H9 (cell line): ENCODE data around the gene FCN2. TPM values are rescaled to one million over a fixed set of nuclear protein-coding genes. Genes with fewer than 3 reads are reported as not detected.

Source experiments
- DNase-seq: peaks from one replicate; pipeline ENCODE4 v3.0.0-alpha.2; 2017
- H2AFZ ChIP-seq: one replicate; pipeline ENCODE4 v1.6.1; 2013; ENCODE audit warnings: mild to moderate bottlenecking, low read length, control low read depth, moderate library complexity
- H2AK5ac ChIP-seq: 2 replicates; pipeline ENCODE4 v1.6.1; 2013; ENCODE audit warnings: low read length, control low read depth, mixed read lengths; ENCODE audit not compliant: insufficient read length
- H2BK120ac ChIP-seq: one replicate; pipeline ENCODE4 v1.6.1; 2013; ENCODE audit warnings: low read depth, mild to moderate bottlenecking, low read length, control low read depth, inconsistent platforms; ENCODE audit not compliant: poor library complexity, severe bottlenecking
- H2BK12ac ChIP-seq: 2 replicates; pipeline ENCODE4 v1.6.1; 2013; ENCODE audit warnings: low read length, control low read depth, mixed read lengths, low read depth; ENCODE audit not compliant: insufficient read length
- H2BK15ac ChIP-seq: 2 replicates; pipeline ENCODE4 v1.6.1; 2013; ENCODE audit warnings: low read depth, low read length, control low read depth
- H2BK20ac ChIP-seq: one replicate; pipeline ENCODE4 v1.6.1; 2013; ENCODE audit warnings: low read depth, mild to moderate bottlenecking, low read length, control low read depth, inconsistent platforms; ENCODE audit not compliant: poor library complexity, severe bottlenecking
- H2BK5ac ChIP-seq: 2 replicates; pipeline ENCODE4 v1.6.1; 2013; ENCODE audit warnings: low read length, control low read depth, mixed read lengths; ENCODE audit not compliant: insufficient read length
- H3K14ac ChIP-seq: 2 replicates; pipeline ENCODE4 v1.6.1; 2013; ENCODE audit warnings: low read length, control low read depth; ENCODE audit not compliant: insufficient read depth
- H3K18ac ChIP-seq: 2 replicates; pipeline ENCODE4 v1.6.1; 2013; ENCODE audit warnings: low read depth, mild to moderate bottlenecking, mixed read lengths, low read length, control low read depth; ENCODE audit not compliant: insufficient read length
- H3K23ac ChIP-seq: 2 replicates; pipeline ENCODE4 v1.6.1; 2013; ENCODE audit warnings: low read length, control low read depth, mixed read lengths, low read depth; ENCODE audit not compliant: insufficient read length
- H3K23me2 ChIP-seq: 2 replicates; pipeline ENCODE4 v1.6.1; 2013; ENCODE audit warnings: low read depth, mild to moderate bottlenecking, mixed read lengths, low read length, control low read depth; ENCODE audit not compliant: insufficient read length, poor library complexity, severe bottlenecking
- H3K27ac ChIP-seq: 2 replicates; pipeline ENCODE4 v1.5.1; 2013; ENCODE audit warnings: low read length, control low read depth, mixed read lengths, low read depth; ENCODE audit not compliant: insufficient read length
- H3K27me3 ChIP-seq: 2 replicates; pipeline ENCODE4 v1.6.1; 2013; ENCODE audit warnings: low read length, control low read depth, inconsistent platforms; ENCODE audit not compliant: insufficient read depth
- H3K4ac ChIP-seq: 2 replicates; pipeline ENCODE4 v1.6.1; 2013; ENCODE audit warnings: low read depth, mild to moderate bottlenecking, control low read depth, inconsistent platforms, low read length, moderate library complexity
- H3K4me1 ChIP-seq: 2 replicates; pipeline ENCODE4 v1.6.1; 2013; ENCODE audit warnings: low read length, control low read depth, inconsistent platforms; ENCODE audit not compliant: insufficient read depth
- H3K4me2 ChIP-seq: 2 replicates; pipeline ENCODE4 v1.6.1; 2013; ENCODE audit warnings: low read length, control low read depth, mixed read lengths; ENCODE audit not compliant: insufficient read length, insufficient read depth
- H3K56ac ChIP-seq: 2 replicates; pipeline ENCODE4 v1.6.1; 2013; ENCODE audit warnings: low read depth, mild to moderate bottlenecking, mixed read lengths, low read length, control low read depth; ENCODE audit not compliant: insufficient read length
- H3K79me1 ChIP-seq: 2 replicates; pipeline ENCODE4 v1.6.1; 2013; ENCODE audit warnings: low read depth, mild to moderate bottlenecking, moderate library complexity, low read length, control low read depth, inconsistent platforms; ENCODE audit not compliant: insufficient read depth, poor library complexity, severe bottlenecking
- H3K79me2 ChIP-seq: 2 replicates; pipeline ENCODE4 v1.6.1; 2013; ENCODE audit warnings: low read length, control low read depth, inconsistent platforms; ENCODE audit not compliant: insufficient read depth
- H3K9ac ChIP-seq: 2 replicates; pipeline ENCODE4 v1.6.1; 2013; ENCODE audit warnings: low read length, control low read depth, mixed read lengths; ENCODE audit not compliant: insufficient read length; ENCODE audit errors: extremely low read depth
- H3K9me3 ChIP-seq: one replicate; pipeline ENCODE4 v1.6.1; 2013; ENCODE audit warnings: low read depth, low read length, inconsistent platforms; ENCODE audit not compliant: control insufficient read depth
- H3T11ph ChIP-seq: one replicate; pipeline ENCODE4 v1.6.1; 2013; ENCODE audit warnings: mild to moderate bottlenecking, low read length, control low read depth, inconsistent platforms
- H4K20me1 ChIP-seq: one replicate; pipeline ENCODE4 v1.6.1; 2013; ENCODE audit not compliant: control insufficient read depth, insufficient read length, insufficient read depth
- H4K5ac ChIP-seq: 2 replicates; pipeline ENCODE4 v1.6.1; 2013; ENCODE audit warnings: low read depth, mild to moderate bottlenecking, mixed read lengths, low read length, control low read depth; ENCODE audit not compliant: insufficient read length
- H4K8ac ChIP-seq: replicated peaks from 2 replicates; pipeline ENCODE4 v1.6.1; 2013; ENCODE audit warnings: low read length, control low read depth, mixed read lengths, low read depth; ENCODE audit not compliant: insufficient read length
- H4K91ac ChIP-seq: 2 replicates; pipeline ENCODE4 v1.6.1; 2013; ENCODE audit warnings: low read depth, mild to moderate bottlenecking, moderate library complexity, mixed read lengths, low read length, control low read depth; ENCODE audit not compliant: insufficient read length
- H3K27ac Mint-ChIP-seq, 3 experiments: 2 replicates in 2 of 3; 3 replicates in 1 of 3; pipeline ENCODE4 v1.8.0; 2020 to 2021; ENCODE audit warnings: mixed read lengths in 3 of 3, mild to moderate bottlenecking in 1 of 3, moderate library complexity in 1 of 3
- H3K27me3 Mint-ChIP-seq: 2 replicates; pipeline ENCODE4 v1.8.0; 2021; ENCODE audit warnings: low read depth, mild to moderate bottlenecking, moderate library complexity, mixed read lengths
- H3K36me3 Mint-ChIP-seq, 3 experiments: 2 replicates in 2 of 3; 3 replicates in 1 of 3; pipeline ENCODE4 v1.8.0; 2020 to 2021; ENCODE audit warnings: low read depth in 3 of 3, mixed read lengths in 3 of 3; ENCODE audit not compliant: insufficient read depth in 1 of 3
- H3K4me1 Mint-ChIP-seq, 2 experiments: 2 replicates each; pipeline ENCODE4 v1.8.0; 2020; ENCODE audit warnings: mixed read lengths in 2 of 2
- H3K4me3 Mint-ChIP-seq, 2 experiments: 2 replicates in 1 of 2; 3 replicates in 1 of 2; pipeline ENCODE4 v1.8.0; 2020 to 2021; ENCODE audit warnings: mild to moderate bottlenecking in 2 of 2, mixed read lengths in 2 of 2, moderate library complexity in 1 of 2
- H3K9me3 Mint-ChIP-seq, 2 experiments: 2 replicates in 1 of 2; 3 replicates in 1 of 2; pipeline ENCODE4 v1.8.0; 2020; ENCODE audit warnings: mild to moderate bottlenecking in 2 of 2, mixed read lengths in 2 of 2, moderate library complexity in 1 of 2
- WGBS: extraction: QIAGEN DNeasy Blood & Tissue Kit; methylation state at CpG from one replicate; pipeline ENCODE4 v1.1.7; 2013; ENCODE audit warnings: missing lambda C conversion rate, low lambda C conversion rate, mixed read lengths; ENCODE audit not compliant: insufficient read length; ENCODE audit errors: extremely low coverage; 5-methylcytosine and 5-hydroxymethylcytosine counted together
- total RNA-seq: library from RNA; stranded (reverse); gene quantifications from 2 replicates; pipeline ENCODE4 v1.2.1, GENCODE V29; 2021
- TF ChIP-seq, protein P1 (sequence below): fragments of 200-600 bp; sonication (generic); conservative IDR thresholded peaks from 3 replicates; pipeline ENCODE4 v1.8.0; 2021; ENCODE audit warnings: antibody characterized with exemption, mild to moderate bottlenecking

Gene FCN2
- total RNA-seq, 1 experiment from 2014 or later = not detected

GRCh38 chr9:134863941-134864820 lies 16.4 kb upstream of the FCN2 start:
- no peak overlapping the region for H2BK15ac ChIP-seq
- 0 out of 7 replicates have a peak overlapping the region, but pooled peaks of 1 of the 3 experiments have one; percentile 36 for H3K27ac Mint-ChIP-seq
- H3K79me1 ChIP-seq = no peaks in the 10 kb centered on the region
- no peak overlapping the region for H3K4me2 ChIP-seq
- H3K4me3 Mint-ChIP-seq = no peak overlapping the region
- H3K9me3 Mint-ChIP-seq = peaks cover 3 to 8% of the 10 kb centered on the region in 2 experiments; a peak in 4 of 5 replicates
- no peaks in the 10 kb centered on the region for H3K4me1 ChIP-seq
- no peaks in the 10 kb centered on the region for H3K9me3 ChIP-seq
- no peak overlapping the region for H2BK20ac ChIP-seq
- no peak overlapping the region for H2BK5ac ChIP-seq
- H3K36me3 Mint-ChIP-seq = peaks cover 2 to 5% (median 4%) of the 10 kb centered on the region in 3 experiments; a peak in 4 of 7 replicates
- no peak overlapping the region for H2BK12ac ChIP-seq
- H3K27me3 Mint-ChIP-seq = peaks cover 1% of the 10 kb centered on the region; the same call in 1 of the 2 replicates
- no peak overlapping the region for H2BK120ac ChIP-seq
- no peak overlapping the region for H2AFZ ChIP-seq
- no peak overlapping the region for H3K56ac ChIP-seq
- H4K20me1 ChIP-seq = no peaks in the 10 kb centered on the region
- no peak overlapping the region; the same call in 1 of the 2 replicates for H3K14ac ChIP-seq
- H3K27me3 ChIP-seq = no peaks in the 10 kb centered on the region
- no peaks in the 10 kb centered on the region for H3K4me1 Mint-ChIP-seq
- H3K18ac ChIP-seq = no peak overlapping the region
- no peak overlapping the region for H3T11ph ChIP-seq
- H4K8ac ChIP-seq = no peak overlapping the region
- no peak overlapping the region for H3K23ac ChIP-seq
- H3K23me2 ChIP-seq = no peaks in the 10 kb centered on the region
- no peak overlapping the region for H3K4ac ChIP-seq
- TF ChIP-seq, protein P1, sequence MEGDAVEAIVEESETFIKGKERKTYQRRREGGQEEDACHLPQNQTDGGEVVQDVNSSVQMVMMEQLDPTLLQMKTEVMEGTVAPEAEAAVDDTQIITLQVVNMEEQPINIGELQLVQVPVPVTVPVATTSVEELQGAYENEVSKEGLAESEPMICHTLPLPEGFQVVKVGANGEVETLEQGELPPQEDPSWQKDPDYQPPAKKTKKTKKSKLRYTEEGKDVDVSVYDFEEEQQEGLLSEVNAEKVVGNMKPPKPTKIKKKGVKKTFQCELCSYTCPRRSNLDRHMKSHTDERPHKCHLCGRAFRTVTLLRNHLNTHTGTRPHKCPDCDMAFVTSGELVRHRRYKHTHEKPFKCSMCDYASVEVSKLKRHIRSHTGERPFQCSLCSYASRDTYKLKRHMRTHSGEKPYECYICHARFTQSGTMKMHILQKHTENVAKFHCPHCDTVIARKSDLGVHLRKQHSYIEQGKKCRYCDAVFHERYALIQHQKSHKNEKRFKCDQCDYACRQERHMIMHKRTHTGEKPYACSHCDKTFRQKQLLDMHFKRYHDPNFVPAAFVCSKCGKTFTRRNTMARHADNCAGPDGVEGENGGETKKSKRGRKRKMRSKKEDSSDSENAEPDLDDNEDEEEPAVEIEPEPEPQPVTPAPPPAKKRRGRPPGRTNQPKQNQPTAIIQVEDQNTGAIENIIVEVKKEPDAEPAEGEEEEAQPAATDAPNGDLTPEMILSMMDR = no peak
- H4K5ac ChIP-seq = no peak overlapping the region
- no peak overlapping the region for H3K9ac ChIP-seq
- H3K79me2 ChIP-seq = no peaks in the 10 kb centered on the region
- DNase-seq = peak; percentile 24
- no peak overlapping the region for H3K27ac ChIP-seq
- no peak overlapping the region for H2AK5ac ChIP-seq
- no peak overlapping the region for H4K91ac ChIP-seq
- WGBS = no CpG with 5 or more reads among the region's 28 CpGs
